ENCODE measurements around the gene RPUSD1. TPM values are rescaled to one million over a fixed set of nuclear protein-coding genes. Genes with fewer than 3 reads are reported as not detected.

Gene RPUSD1
- total RNA-seq, 4 donors from 2014 or later: 20.3 to 33.3 (median 24.9) TPM

DNA sequence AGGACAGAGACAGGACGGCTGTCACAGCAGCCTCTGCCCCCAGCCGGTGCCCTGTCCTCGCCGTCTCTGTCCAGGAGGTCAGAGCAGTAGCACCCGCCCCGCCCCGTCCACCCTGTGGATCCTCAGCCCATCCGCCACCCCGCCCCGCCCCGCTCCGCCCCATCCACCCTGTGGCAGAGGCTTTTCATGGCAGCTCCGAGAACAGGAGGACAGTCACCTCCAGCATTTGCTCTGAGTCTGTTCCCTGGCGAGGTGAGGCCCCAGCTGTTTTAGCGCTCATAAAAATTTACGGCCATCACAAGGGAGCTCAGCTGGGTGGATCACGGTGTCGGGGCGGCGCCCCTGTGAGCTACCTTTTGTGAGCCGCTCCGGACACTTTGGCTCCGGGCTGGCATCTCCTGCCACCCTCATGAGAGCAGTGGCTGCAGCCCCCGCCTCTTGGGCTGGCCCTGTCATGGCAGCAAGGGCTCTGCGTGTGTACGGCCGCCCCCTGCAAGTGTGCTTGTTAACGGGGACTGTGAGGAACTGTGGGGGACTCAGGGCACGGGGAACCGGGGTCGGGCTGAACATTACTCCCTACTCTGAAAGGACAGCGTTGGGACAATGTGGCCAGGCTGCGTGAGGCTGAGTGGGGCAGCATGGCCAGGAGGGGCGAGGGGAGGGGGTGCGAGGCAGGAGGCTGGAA is 44.6 kb upstream of the RPUSD1 start:
- no peak for DNase-seq
- Histone ChIP-seq H3K4me3 (no peak overlapping the region), H3K9me3 (peaks cover 0 to 24% (median 15%) of the 10 kb centered on the region in 3 donors), H3K27me3 (peaks cover 0 to 18% (median 0%) of the 10 kb centered on the region in 4 donors), H3K4me1 (no peaks in the 10 kb centered on the region), H3K27ac (no peak overlapping the region), H3K36me3 (no peaks in the 10 kb centered on the region)
- no peak for TF ChIP-seq POLR2A (IDR thresholded peaks at IDR 0.05)
- TF ChIP-seq, protein P1, sequence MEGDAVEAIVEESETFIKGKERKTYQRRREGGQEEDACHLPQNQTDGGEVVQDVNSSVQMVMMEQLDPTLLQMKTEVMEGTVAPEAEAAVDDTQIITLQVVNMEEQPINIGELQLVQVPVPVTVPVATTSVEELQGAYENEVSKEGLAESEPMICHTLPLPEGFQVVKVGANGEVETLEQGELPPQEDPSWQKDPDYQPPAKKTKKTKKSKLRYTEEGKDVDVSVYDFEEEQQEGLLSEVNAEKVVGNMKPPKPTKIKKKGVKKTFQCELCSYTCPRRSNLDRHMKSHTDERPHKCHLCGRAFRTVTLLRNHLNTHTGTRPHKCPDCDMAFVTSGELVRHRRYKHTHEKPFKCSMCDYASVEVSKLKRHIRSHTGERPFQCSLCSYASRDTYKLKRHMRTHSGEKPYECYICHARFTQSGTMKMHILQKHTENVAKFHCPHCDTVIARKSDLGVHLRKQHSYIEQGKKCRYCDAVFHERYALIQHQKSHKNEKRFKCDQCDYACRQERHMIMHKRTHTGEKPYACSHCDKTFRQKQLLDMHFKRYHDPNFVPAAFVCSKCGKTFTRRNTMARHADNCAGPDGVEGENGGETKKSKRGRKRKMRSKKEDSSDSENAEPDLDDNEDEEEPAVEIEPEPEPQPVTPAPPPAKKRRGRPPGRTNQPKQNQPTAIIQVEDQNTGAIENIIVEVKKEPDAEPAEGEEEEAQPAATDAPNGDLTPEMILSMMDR (IDR thresholded peaks at IDR 0.05): no peak
- intact Hi-C loops (cut with DNase I): no loop called here
- WGBS, 2 donors: 56 to 91% methylated on average over 2 to 6 of the region's 35 CpGs

DNA sequence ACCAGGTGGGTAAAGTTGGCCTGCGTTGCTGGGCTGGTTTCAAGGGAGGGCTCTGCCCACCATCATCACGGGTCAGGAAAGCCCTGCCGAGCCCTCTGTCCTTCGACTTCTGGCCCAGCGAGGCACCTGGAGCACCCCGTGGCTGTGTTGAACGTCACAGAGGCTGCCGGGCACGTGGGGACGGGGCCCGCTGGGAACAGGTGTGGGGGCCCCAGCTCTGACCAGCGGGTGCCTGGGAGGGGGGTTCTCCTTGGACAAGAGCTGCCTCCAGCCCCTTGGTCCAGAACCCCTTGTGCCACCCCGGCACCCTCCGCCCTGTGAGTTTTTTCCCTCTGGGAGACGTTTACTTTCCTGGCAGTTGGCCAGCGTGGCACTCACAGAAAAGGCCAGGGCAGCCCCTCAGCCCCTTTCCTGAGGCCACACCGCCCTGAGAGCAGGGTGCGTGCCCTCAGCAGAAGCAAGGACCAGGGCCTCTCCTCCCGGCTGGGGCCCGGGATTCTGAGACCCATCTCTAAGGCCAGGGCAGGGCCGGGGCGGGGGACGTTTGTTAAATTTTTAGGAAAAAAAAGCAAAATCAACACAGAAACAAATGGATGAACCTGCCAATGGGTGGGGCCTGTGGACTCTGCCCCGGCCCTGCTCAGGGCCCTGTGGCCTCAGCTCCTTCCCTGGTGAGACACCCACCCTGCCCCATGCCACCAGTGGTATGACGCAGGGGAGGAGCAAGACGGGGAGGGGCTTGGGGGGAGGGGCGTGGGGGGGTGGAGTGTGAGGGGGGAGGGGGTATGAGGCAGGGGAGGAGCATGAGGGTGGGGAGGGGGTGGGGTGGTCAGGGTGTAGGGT is 43.6 kb upstream of the RPUSD1 start:
- H3K36me3 ChIP-seq: no peaks in the 10 kb centered on the region
- peaks cover 0 to 24% (median 0%) of the 10 kb centered on the region in 4 donors for H3K27me3 ChIP-seq
- intact Hi-C loops (cut with DNase I): no loop called here
- no peaks in the 10 kb centered on the region for H3K4me1 ChIP-seq
- H3K9me3 ChIP-seq: peaks cover 0 to 19% (median 13%) of the 10 kb centered on the region in 3 donors
- DNase-seq: no peak
- no peak overlapping the region for H3K27ac ChIP-seq
- TF ChIP-seq, protein P1 (IDR thresholded peaks at IDR 0.05): no peak
- no peak for TF ChIP-seq POLR2A (IDR thresholded peaks at IDR 0.05)
- WGBS, 2 donors: 0 to 60% methylated on average over 1 of the region's 27 CpGs
- no peak overlapping the region for H3K4me3 ChIP-seq

DNA sequence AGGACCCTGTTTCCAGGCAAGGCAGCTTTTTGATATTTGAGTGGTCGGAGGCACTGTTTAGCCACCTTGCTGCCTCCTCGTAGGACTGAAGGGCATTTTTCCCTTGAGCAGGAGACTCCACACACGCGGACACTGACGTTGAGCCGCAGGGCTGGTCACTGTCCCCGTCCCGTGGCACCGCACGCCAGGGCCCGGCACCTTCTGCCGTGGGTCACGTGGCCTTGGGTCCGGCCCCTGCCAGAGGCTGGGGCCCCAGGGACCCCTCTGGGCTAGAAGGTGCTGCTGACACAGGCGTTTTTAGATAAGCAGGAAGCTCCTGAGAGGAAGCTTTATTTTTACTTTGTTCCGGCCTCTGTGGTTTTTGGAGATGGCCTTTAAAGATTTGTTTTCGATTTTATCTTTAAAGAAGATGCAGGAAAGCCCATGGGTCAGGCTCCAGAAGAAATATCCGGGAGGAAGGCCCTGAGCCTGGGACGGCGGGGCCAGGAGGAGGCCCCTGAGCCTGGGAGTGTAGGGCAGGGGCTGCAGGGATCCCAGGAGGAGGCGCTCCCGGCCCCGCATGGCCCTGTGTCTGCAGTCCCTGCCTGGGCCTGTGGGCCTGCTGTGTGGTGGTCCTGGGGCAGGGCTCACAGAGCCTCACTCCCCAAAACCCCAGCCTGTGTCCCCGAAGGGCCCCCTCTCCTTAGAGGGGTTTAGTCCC is 42.8 kb upstream of the RPUSD1 start:
- WGBS, 2 donors: 38 to 50% methylated on average over 6 to 10 of the region's 24 CpGs
- DNase-seq: no peak
- Histone ChIP-seq H3K9me3 (peaks cover 0 to 11% (median 6%) of the 10 kb centered on the region in 3 donors), H3K27ac (no peak overlapping the region), H3K4me3 (no peak overlapping the region), H3K36me3 (no peaks in the 10 kb centered on the region), H3K27me3 (peaks cover 0 to 28% (median 0%) of the 10 kb centered on the region in 4 donors), H3K4me1 (no peaks in the 10 kb centered on the region)
- intact Hi-C loops (cut with DNase I): no loop called here
- TF ChIP-seq POLR2A (IDR thresholded peaks at IDR 0.05): no peak
- TF ChIP-seq, protein P1 (IDR thresholded peaks at IDR 0.05): no peak

- no peak for DNase-seq
- H3K27me3 ChIP-seq: peaks cover 0 to 35% (median 0%) of the 10 kb centered on the region in 4 donors
- peaks cover 0 to 6% (median 2%) of the 10 kb centered on the region in 3 donors for H3K4me1 ChIP-seq
- peaks cover 0 to 4% (median 0%) of the 10 kb centered on the region in 3 donors for H3K9me3 ChIP-seq
- intact Hi-C loops (cut with DNase I): no loop called here
- H3K4me3 ChIP-seq: no peak overlapping the region
- WGBS, 2 donors: 86 to 90% methylated on average over 29 to 31 of the region's 43 CpGs
- TF ChIP-seq, protein P1 (IDR thresholded peaks at IDR 0.05): no peak
- no peak for TF ChIP-seq POLR2A (IDR thresholded peaks at IDR 0.05)
- H3K36me3 ChIP-seq: no peaks in the 10 kb centered on the region
- H3K27ac ChIP-seq: no peak overlapping the region
Measured at GRCh38 chr16:830107-830870, 42.1 kb upstream of the RPUSD1 start.

All from esophagus squamous epithelium (tissue), 5 donors.